AG09319 (cell line): ENCODE measurements around the gene SDS.

Source experiments
- DNase-seq: peaks from one replicate; pipeline ENCODE4 v3.0.0-alpha.2; 2010; ENCODE audit warnings: low read depth; ENCODE audit errors: extremely low read depth
- CTCF ChIP-seq: IDR thresholded peaks from 2 replicates; pipeline ENCODE4 v1.5.1; 2011; ENCODE audit warnings: low read depth, mild to moderate bottlenecking, inconsistent platforms, low read length, moderate library complexity

The SDS gene

GRCh38 chr12:113436993-113437728 is 33.5 kb upstream of the SDS start:
- no peak for TF ChIP-seq CTCF

DNA sequence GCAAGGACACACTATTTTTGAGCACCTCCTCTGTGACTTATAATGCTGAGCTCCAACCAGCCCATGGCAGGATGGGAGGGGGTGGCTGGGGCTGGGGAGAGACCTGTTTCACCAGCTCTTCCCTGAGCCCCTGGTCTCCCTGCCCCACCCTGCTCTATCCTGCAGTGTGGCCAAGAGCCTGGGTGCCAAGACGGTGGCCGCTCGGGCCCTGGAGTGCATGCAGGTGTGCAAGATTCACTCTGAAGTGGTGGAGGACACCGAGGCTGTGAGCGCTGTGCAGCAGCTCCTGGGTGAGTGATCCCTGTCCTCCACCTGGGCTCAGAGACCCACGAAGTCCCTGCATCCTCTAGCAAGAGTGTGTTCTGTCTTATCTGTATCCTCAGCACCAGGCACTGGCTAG is 32.9 kb upstream of the SDS start:
- no peak for TF ChIP-seq CTCF
- DNase-seq: no peak

More at GRCh38 chr12:113436993-113437728, 33.5 kb upstream of the SDS start:
- no peak for DNase-seq

DNA sequence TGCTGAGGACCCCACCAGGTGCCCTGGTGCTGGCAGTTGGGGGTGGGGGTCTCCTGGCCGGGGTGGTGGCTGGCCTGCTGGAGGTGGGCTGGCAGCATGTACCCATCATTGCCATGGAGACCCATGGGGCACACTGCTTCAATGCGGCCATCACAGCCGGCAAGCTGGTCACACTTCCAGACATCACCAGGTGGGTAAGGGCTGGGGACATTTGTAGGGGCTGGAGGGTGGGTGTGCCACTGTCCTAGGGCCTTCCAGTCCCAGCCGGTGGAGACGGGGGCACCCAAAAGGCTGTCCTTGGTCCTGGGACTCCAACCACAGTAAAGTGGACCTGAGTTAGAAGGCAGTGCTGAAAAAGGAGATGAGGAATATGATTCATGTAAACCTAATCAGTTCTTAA is 31.7 kb upstream of the SDS start:
- TF ChIP-seq CTCF: no peak
- no peak for DNase-seq

- no peak for DNase-seq
- TF ChIP-seq CTCF: no peak
Measured at GRCh38 chr12:113432986-113433385, 29.3 kb upstream of the SDS start.

DNA sequence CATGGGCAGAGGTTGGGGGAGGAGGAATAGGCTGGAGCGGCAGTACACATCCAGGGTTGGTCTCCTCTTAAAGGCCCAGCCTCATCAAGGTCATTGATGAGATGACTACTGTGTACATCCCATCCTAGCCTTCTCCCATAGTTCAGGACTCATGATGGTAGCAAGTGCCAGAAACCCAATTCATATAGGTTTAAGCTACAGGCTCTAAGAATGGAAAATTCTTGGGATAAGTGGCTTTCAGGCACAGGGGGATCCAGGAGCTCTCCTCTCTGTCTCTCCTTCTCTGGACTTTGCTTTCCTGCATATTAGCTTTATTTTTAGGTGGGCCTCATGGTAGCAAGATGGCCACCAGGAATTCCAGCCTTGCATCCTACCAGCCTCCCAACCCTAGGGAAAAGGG is 24.8 kb upstream of the SDS start:
- no peak for TF ChIP-seq CTCF
- no peak for DNase-seq

GRCh38 chr12:113427882-113428281 is 24.2 kb upstream of the SDS start:
- DNase-seq: no peak
- no peak for TF ChIP-seq CTCF

- no peak for DNase-seq
- TF ChIP-seq CTCF: no peak
Measured at GRCh38 chr12:113425960-113426453, 22.3 kb upstream of the SDS start.
